Small intestine (tissue), 7 donors: ENCODE data around the gene SLC23A2. TPM values are rescaled to one million over a fixed set of nuclear protein-coding genes. Genes with fewer than 3 reads are reported as not detected.
A peak's percentile ranks its signal among the peaks of the same experiment; 100 is the strongest.

Experiments
- DNase-seq, 2 donors: peaks; one replicate each; pipeline versions ENCODE4 v3.0.0 to v3.0.0-alpha.2; 2013
- FAIRE-seq: peaks from 2 replicates; lab custom pipeline; 2012; peaks lifted over from hg19 to GRCh38; lab: Jason Lieb, UNC
- H3K27ac ChIP-seq, 3 donors: one replicate each; pipeline ENCODE4 v1.5.1; 2013; ENCODE audit warnings: low read length in 2 of 3, mild to moderate bottlenecking in 2 of 3, control low read depth in 1 of 3, inconsistent platforms in 1 of 3, low read depth in 1 of 3, moderate library complexity in 1 of 3
- H3K27me3 ChIP-seq, 3 donors: one replicate each; pipeline ENCODE4 v1.6.1; 2013; ENCODE audit warnings: low read length in 3 of 3, inconsistent platforms in 1 of 3; ENCODE audit not compliant: control insufficient read depth in 3 of 3, insufficient read depth in 3 of 3
- H3K36me3 ChIP-seq, 3 donors: one replicate each; pipeline ENCODE4 v1.6.1; 2013; ENCODE audit warnings: low read length in 3 of 3, inconsistent platforms in 1 of 3, low read depth in 1 of 3, mild to moderate bottlenecking in 1 of 3, moderate library complexity in 1 of 3; ENCODE audit not compliant: control insufficient read depth in 3 of 3, insufficient read depth in 2 of 3
- H3K4me1 ChIP-seq, 3 donors: one replicate each; pipeline ENCODE4 v1.6.1; 2013; ENCODE audit warnings: low read length in 2 of 3, inconsistent platforms in 1 of 3, low read depth in 1 of 3, mild to moderate bottlenecking in 1 of 3, moderate library complexity in 1 of 3; ENCODE audit not compliant: control insufficient read depth in 3 of 3, insufficient read depth in 2 of 3
- H3K4me3 ChIP-seq, 3 donors: one replicate each; pipeline ENCODE4 v1.5.1; 2013; ENCODE audit warnings: low read length in 3 of 3, control low read depth in 1 of 3, inconsistent platforms in 1 of 3, low read depth in 1 of 3, mild to moderate bottlenecking in 1 of 3, moderate library complexity in 1 of 3
- H3K9me3 ChIP-seq, 2 donors: one replicate each; pipeline ENCODE4 v1.6.1; 2013; ENCODE audit warnings: low read depth in 1 of 2, low read length in 1 of 2; ENCODE audit not compliant: control insufficient read depth in 2 of 2, insufficient read depth in 1 of 2
- WGBS, 3 donors: extraction: QIAGEN DNeasy Blood & Tissue Kit; methylation state at CpG; one replicate each; pipeline ENCODE4 v1.1.7; 2013; 5-methylcytosine and 5-hydroxymethylcytosine counted together
- polyA plus RNA-seq, 4 donors: library from polyadenylated mRNA; stranded (reverse) in 3 of 4; unstranded in 1 of 4; fragments of 200-250 nt in 3 of 4; fragments of 120-200 nt in 1 of 4; gene quantifications; one replicate each; pipeline versions ENCODE4 v1.2.1 to v1.2.3, GENCODE V29; 2013
- donor health status: healthy with polysubstance abuse.
- donor health status: control.
- donor health status: control.
- donor health status: Bipolar disorder and iron deficiency.
- donor health status: healthy.

SLC23A2 gene
- polyA plus RNA-seq, 4 donors, result 1.4 to 8.2 (median 4.3) TPM

DNA sequence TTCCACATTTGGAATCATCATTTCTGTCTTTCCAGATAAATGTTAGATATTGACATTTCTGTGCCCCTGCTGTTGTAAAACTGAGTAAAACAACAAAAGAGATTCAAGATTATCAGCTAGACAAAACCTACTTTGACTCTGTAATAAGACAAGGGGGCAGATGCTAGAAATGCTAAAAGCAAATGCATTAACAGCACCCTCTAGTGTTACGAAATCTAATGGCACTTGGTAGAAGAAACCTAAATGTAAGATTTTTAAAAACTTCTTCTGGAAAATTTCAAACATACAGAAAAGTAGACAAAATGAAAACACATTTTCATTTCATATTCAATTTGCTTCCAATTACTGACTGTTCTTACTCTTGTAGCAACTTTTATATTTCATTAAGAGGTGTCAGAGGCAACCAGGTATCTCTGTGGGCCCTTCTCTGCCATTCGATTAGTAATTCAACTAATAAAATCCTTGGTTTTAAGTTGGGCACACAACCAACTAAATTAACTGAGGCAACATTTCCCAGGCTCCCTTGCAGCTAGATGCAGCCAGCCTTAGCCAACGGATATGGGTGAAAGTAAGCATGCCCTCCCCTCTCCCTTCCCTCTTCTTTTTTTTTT lies 45.0 kb downstream of the SLC23A2 start:
- DNase-seq (peak; percentile 60 to 61), FAIRE-seq (peak; percentile 10)
- H3K9me3 ChIP-seq, result no peaks in the 10 kb centered on the region
- H3K27ac ChIP-seq, result no peak overlapping the region
- no peak overlapping the region for H3K4me3 ChIP-seq
- WGBS, 3 donors, result 47 to 59% (median 55%) methylated on average over 3 of the region's 3 CpGs
- H3K27me3 ChIP-seq, result no peaks in the 10 kb centered on the region
- no peaks in the 10 kb centered on the region for H3K4me1 ChIP-seq
- H3K36me3 ChIP-seq, result no peaks in the 10 kb centered on the region

DNA sequence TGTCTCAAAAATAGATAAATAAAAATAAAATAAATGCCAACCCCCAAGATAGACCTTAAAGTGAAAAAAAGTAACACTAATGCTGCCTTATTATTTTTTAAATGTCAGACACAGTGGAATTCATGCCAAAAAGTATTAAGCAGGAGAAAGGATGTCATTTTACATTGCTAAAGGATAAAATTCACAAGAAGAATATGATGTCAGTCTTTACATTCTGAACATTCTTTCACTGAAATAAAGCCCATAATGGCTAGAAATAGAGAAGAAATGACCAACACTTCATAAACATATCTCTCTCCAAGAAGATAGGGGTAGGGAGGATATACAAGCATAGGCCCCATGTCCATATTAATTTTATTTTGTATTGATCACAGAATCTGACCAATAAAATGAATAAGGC lies 47.4 kb downstream of the SLC23A2 start:
- no peak overlapping the region for H3K27ac ChIP-seq

DNA sequence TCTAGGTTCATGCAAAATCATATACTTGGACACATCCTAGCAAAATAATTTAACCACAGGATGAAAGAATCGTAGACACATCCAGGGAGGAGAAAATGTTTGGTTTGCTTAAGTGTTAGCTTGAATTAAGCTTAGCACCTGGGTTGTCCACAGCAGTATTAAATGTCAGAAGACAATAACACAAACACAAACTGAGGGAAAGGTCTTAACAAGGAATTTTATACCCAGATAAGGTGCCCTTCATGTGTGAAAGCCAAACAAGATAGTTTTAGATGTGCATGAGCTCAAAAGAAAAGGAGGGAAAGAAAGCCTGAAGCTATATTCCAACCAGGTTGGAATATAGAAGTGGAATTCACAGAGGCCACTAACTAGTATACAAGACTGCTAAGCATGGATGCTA lies 49.1 kb downstream of the SLC23A2 start:
- 90 to 95% (median 94%) methylated on average over 1 of the region's 1 CpG for WGBS, 3 donors
- FAIRE-seq (no peak), DNase-seq (no peak)

More for the DNA sequence above, 47.4 kb downstream of the SLC23A2 start:
- FAIRE-seq (no peak), DNase-seq (no peak)
- H3K4me3 ChIP-seq, result no peak overlapping the region
- no peaks in the 10 kb centered on the region for H3K27me3 ChIP-seq
- H3K9me3 ChIP-seq, result no peaks in the 10 kb centered on the region
- H3K36me3 ChIP-seq, result no peaks in the 10 kb centered on the region
- no peaks in the 10 kb centered on the region for H3K4me1 ChIP-seq

DNA sequence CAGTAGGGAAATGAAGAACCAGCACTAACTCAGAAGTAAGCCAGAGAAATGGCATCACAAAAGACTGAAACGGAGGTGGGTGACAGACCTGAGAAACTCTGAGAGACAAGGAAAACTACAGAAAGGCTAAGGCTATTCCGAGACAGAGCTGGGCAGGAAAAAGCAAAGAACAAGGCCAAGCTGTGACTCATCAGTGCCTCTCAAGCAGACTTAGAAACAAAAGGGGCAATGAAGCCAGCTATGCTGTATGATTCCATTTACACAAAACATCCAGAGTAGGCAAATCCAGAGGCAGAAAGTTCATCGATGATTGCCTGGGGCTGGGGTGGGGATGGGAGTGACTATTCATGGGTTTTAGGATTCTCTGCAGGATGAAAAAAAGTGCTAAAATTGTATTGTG lies 50.0 kb downstream of the SLC23A2 start:
- no peak for DNase-seq
- Histone ChIP-seq H3K9me3 (no peaks in the 10 kb centered on the region), H3K27me3 (no peaks in the 10 kb centered on the region), H3K4me3 (no peak overlapping the region), H3K27ac (peak overlapping the region in 1 of 3 donors; percentile 41), H3K4me1 (peaks cover 0 to 1% (median 0%) of the 10 kb centered on the region in 3 donors), H3K36me3 (peaks cover 0 to 2% (median 0%) of the 10 kb centered on the region in 3 donors)
- no peak for FAIRE-seq
- 65 to 88% (median 75%) methylated on average over 3 of the region's 3 CpGs for WGBS, 3 donors

More for the DNA sequence above, 49.1 kb downstream of the SLC23A2 start:
- H3K4me3 ChIP-seq, result no peak overlapping the region
- peaks cover 0 to 1% (median 0%) of the 10 kb centered on the region in 3 donors for H3K4me1 ChIP-seq
- no peaks in the 10 kb centered on the region for H3K36me3 ChIP-seq
- no peaks in the 10 kb centered on the region for H3K27me3 ChIP-seq
- H3K9me3 ChIP-seq, result no peaks in the 10 kb centered on the region
- H3K27ac ChIP-seq, result no peak overlapping the region

DNA sequence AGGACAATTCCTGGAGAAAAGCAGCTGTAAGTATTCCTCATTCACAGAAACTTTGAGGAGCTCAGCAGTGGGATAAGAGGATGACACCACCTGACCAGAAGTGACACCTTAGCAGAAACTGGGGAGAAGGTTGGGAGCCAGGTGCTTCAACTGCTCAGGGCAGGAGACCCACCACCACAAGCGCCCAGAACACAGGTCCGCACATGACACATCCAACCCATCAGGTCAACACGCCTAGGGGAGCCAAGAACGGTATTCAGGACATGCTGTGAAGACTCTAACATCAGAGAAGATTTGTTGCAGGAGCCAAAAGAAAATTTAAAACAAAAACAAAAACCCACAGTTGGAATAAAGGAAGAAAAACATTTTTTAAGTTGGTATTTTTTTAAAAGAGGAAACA lies 50.5 kb downstream of the SLC23A2 start:
- DNase-seq (no peak), FAIRE-seq (no peak)
- H3K4me3 ChIP-seq, result no peak overlapping the region
- peaks cover 0 to 2% (median 0%) of the 10 kb centered on the region in 3 donors for H3K36me3 ChIP-seq
- peaks cover 0 to 1% (median 0%) of the 10 kb centered on the region in 3 donors for H3K4me1 ChIP-seq
- WGBS, 3 donors, result 93 to 96% (median 94%) methylated on average over 4 of the region's 4 CpGs
- no peaks in the 10 kb centered on the region for H3K27me3 ChIP-seq
- no peaks in the 10 kb centered on the region for H3K9me3 ChIP-seq
- peak overlapping the region in 1 of 3 donors; percentile 10 for H3K27ac ChIP-seq

DNA sequence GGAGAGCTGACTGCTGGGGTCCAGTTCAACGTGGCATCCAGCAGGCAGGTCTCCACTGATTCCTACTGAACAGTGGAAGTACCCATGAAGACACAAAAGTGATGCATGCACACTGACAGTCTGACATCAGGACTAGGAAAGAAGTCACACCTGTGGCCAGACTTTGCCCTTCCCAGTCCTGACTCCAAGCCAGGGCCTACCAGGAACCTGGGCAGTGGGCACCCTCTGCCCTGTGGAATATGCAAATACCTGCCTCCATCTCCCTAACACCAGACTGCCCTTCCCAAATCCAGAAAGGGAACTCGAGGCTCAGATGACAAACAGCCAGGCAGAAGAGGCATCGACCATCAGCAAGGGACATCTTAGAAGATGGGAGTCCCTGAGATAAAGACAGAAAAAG lies 50.9 kb downstream of the SLC23A2 start:
- Histone ChIP-seq H3K4me1 (peaks cover 0 to 1% (median 0%) of the 10 kb centered on the region in 3 donors), H3K4me3 (no peak overlapping the region), H3K9me3 (no peaks in the 10 kb centered on the region), H3K27me3 (no peaks in the 10 kb centered on the region), H3K27ac (peak overlapping the region in 1 of 3 donors; percentile 10), H3K36me3 (peaks cover 0 to 2% (median 0%) of the 10 kb centered on the region in 3 donors)
- FAIRE-seq (no peak), DNase-seq (no peak)
- WGBS, 3 donors, result 48 to 81% (median 63%) methylated on average over 3 of the region's 3 CpGs

DNA sequence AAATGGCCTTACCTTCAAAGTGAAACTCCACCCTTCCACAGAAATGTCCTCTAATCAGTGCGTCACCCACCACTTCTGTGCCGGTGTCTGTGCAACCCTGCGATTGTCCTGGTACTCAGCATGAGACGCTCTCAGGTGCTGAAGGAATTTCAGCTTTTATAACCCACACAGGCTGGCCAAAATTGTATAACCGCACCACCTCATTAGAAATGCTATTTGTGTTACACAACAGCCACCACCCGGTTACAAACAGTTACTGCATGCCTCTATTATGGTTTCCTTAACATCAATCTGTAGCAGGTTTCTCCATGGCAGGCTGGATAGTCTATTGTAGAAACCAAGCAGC lies 51.5 kb downstream of the SLC23A2 start:
- Histone ChIP-seq H3K27me3 (no peaks in the 10 kb centered on the region), H3K9me3 (no peaks in the 10 kb centered on the region), H3K27ac (no peak overlapping the region), H3K36me3 (peaks cover 0 to 2% (median 0%) of the 10 kb centered on the region in 3 donors), H3K4me3 (no peak overlapping the region), H3K4me1 (peaks cover 0 to 1% (median 0%) of the 10 kb centered on the region in 3 donors)
- no peak for FAIRE-seq
- DNase-seq, result peak in 1 of 2 donors; percentile 30
- WGBS, 3 donors, result 53 to 64% (median 58%) methylated on average over 6 of the region's 6 CpGs

DNA sequence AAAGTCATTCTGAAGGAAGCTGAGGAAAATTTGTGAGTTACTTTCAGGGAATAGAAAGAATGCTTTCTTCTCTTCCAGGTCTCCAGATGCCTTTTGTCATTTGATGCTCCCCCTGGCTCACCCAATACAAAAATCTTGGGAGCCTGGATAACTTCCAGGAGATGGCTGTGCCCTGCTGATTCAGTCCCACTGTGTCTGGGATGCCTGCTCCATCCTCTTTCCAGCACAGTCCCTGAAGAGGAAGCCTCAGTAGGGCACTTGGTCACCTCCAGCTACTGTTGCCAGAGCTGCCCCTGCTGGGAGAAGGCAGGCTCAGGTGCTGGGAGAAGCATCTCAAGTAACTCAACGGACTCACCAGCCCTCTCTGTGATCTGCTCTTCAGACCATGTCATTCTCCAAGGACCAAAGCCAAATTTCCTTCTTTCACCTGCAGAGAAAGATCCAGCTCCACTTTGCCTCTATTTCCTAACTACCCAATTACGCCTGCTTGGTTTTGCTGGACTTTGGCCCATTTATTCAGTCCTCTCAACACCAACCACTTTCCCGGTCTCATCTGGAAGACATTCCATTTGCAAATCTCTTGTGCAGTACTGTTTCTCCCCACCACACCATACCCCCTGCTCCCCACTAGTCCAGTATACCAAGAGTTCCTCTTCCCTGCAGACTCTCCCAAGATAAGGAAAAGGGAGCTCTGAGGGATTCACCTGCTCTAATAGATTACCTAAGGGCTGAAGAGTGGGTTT lies 53.3 kb downstream of the SLC23A2 start:
- 37 to 61% (median 59%) methylated on average over 3 of the region's 3 CpGs for WGBS, 3 donors
- peak; percentile 20 to 28 for DNase-seq
- Histone ChIP-seq H3K4me1 (peaks cover 0 to 1% (median 0%) of the 10 kb centered on the region in 3 donors), H3K9me3 (no peaks in the 10 kb centered on the region), H3K27ac (no peak overlapping the region), H3K4me3 (no peak overlapping the region), H3K27me3 (no peaks in the 10 kb centered on the region), H3K36me3 (peaks cover 0 to 2% (median 0%) of the 10 kb centered on the region in 3 donors)
- no peak for FAIRE-seq
